H9 (cell line): Measurements from ENCODE around the gene METTL17. TPM values are rescaled to one million over a fixed set of nuclear protein-coding genes. Genes with fewer than 3 reads are reported as not detected.
A peak's percentile ranks its signal among the peaks of the same experiment; 100 is the strongest.

Source experiments
- DNase-seq: peaks from one replicate; pipeline ENCODE4 v3.0.0-alpha.2; 2017
- H2AFZ ChIP-seq: one replicate; pipeline ENCODE4 v1.6.1; 2013; ENCODE audit warnings: mild to moderate bottlenecking, low read length, control low read depth, moderate library complexity
- H2AK5ac ChIP-seq: 2 replicates; pipeline ENCODE4 v1.6.1; 2013; ENCODE audit warnings: low read length, control low read depth, mixed read lengths; ENCODE audit not compliant: insufficient read length
- H2BK120ac ChIP-seq: one replicate; pipeline ENCODE4 v1.6.1; 2013; ENCODE audit warnings: low read depth, mild to moderate bottlenecking, low read length, control low read depth, inconsistent platforms; ENCODE audit not compliant: poor library complexity, severe bottlenecking
- H2BK12ac ChIP-seq: 2 replicates; pipeline ENCODE4 v1.6.1; 2013; ENCODE audit warnings: low read length, control low read depth, mixed read lengths, low read depth; ENCODE audit not compliant: insufficient read length
- H2BK15ac ChIP-seq: 2 replicates; pipeline ENCODE4 v1.6.1; 2013; ENCODE audit warnings: low read depth, low read length, control low read depth
- H2BK20ac ChIP-seq: one replicate; pipeline ENCODE4 v1.6.1; 2013; ENCODE audit warnings: low read depth, mild to moderate bottlenecking, low read length, control low read depth, inconsistent platforms; ENCODE audit not compliant: poor library complexity, severe bottlenecking
- H2BK5ac ChIP-seq: 2 replicates; pipeline ENCODE4 v1.6.1; 2013; ENCODE audit warnings: low read length, control low read depth, mixed read lengths; ENCODE audit not compliant: insufficient read length
- H3K14ac ChIP-seq: 2 replicates; pipeline ENCODE4 v1.6.1; 2013; ENCODE audit warnings: low read length, control low read depth; ENCODE audit not compliant: insufficient read depth
- H3K18ac ChIP-seq: 2 replicates; pipeline ENCODE4 v1.6.1; 2013; ENCODE audit warnings: low read depth, mild to moderate bottlenecking, mixed read lengths, low read length, control low read depth; ENCODE audit not compliant: insufficient read length
- H3K23ac ChIP-seq: 2 replicates; pipeline ENCODE4 v1.6.1; 2013; ENCODE audit warnings: low read length, control low read depth, mixed read lengths, low read depth; ENCODE audit not compliant: insufficient read length
- H3K23me2 ChIP-seq: 2 replicates; pipeline ENCODE4 v1.6.1; 2013; ENCODE audit warnings: low read depth, mild to moderate bottlenecking, mixed read lengths, low read length, control low read depth; ENCODE audit not compliant: insufficient read length, poor library complexity, severe bottlenecking
- H3K27ac ChIP-seq: 2 replicates; pipeline ENCODE4 v1.5.1; 2013; ENCODE audit warnings: low read length, control low read depth, mixed read lengths, low read depth; ENCODE audit not compliant: insufficient read length
- H3K27me3 ChIP-seq: 2 replicates; pipeline ENCODE4 v1.6.1; 2013; ENCODE audit warnings: low read length, control low read depth, inconsistent platforms; ENCODE audit not compliant: insufficient read depth
- H3K4ac ChIP-seq: 2 replicates; pipeline ENCODE4 v1.6.1; 2013; ENCODE audit warnings: low read depth, mild to moderate bottlenecking, control low read depth, inconsistent platforms, low read length, moderate library complexity
- H3K4me1 ChIP-seq: 2 replicates; pipeline ENCODE4 v1.6.1; 2013; ENCODE audit warnings: low read length, control low read depth, inconsistent platforms; ENCODE audit not compliant: insufficient read depth
- H3K4me2 ChIP-seq: 2 replicates; pipeline ENCODE4 v1.6.1; 2013; ENCODE audit warnings: low read length, control low read depth, mixed read lengths; ENCODE audit not compliant: insufficient read length, insufficient read depth
- H3K56ac ChIP-seq: 2 replicates; pipeline ENCODE4 v1.6.1; 2013; ENCODE audit warnings: low read depth, mild to moderate bottlenecking, mixed read lengths, low read length, control low read depth; ENCODE audit not compliant: insufficient read length
- H3K79me1 ChIP-seq: 2 replicates; pipeline ENCODE4 v1.6.1; 2013; ENCODE audit warnings: low read depth, mild to moderate bottlenecking, moderate library complexity, low read length, control low read depth, inconsistent platforms; ENCODE audit not compliant: insufficient read depth, poor library complexity, severe bottlenecking
- H3K79me2 ChIP-seq: 2 replicates; pipeline ENCODE4 v1.6.1; 2013; ENCODE audit warnings: low read length, control low read depth, inconsistent platforms; ENCODE audit not compliant: insufficient read depth
- H3K9ac ChIP-seq: 2 replicates; pipeline ENCODE4 v1.6.1; 2013; ENCODE audit warnings: low read length, control low read depth, mixed read lengths; ENCODE audit not compliant: insufficient read length; ENCODE audit errors: extremely low read depth
- H3K9me3 ChIP-seq: one replicate; pipeline ENCODE4 v1.6.1; 2013; ENCODE audit warnings: low read depth, low read length, inconsistent platforms; ENCODE audit not compliant: control insufficient read depth
- H3T11ph ChIP-seq: one replicate; pipeline ENCODE4 v1.6.1; 2013; ENCODE audit warnings: mild to moderate bottlenecking, low read length, control low read depth, inconsistent platforms
- H4K20me1 ChIP-seq: one replicate; pipeline ENCODE4 v1.6.1; 2013; ENCODE audit not compliant: control insufficient read depth, insufficient read length, insufficient read depth
- H4K5ac ChIP-seq: 2 replicates; pipeline ENCODE4 v1.6.1; 2013; ENCODE audit warnings: low read depth, mild to moderate bottlenecking, mixed read lengths, low read length, control low read depth; ENCODE audit not compliant: insufficient read length
- H4K8ac ChIP-seq: replicated peaks from 2 replicates; pipeline ENCODE4 v1.6.1; 2013; ENCODE audit warnings: low read length, control low read depth, mixed read lengths, low read depth; ENCODE audit not compliant: insufficient read length
- H4K91ac ChIP-seq: 2 replicates; pipeline ENCODE4 v1.6.1; 2013; ENCODE audit warnings: low read depth, mild to moderate bottlenecking, moderate library complexity, mixed read lengths, low read length, control low read depth; ENCODE audit not compliant: insufficient read length
- H3K27ac Mint-ChIP-seq, 3 experiments: 2 replicates in 2 of 3; 3 replicates in 1 of 3; pipeline ENCODE4 v1.8.0; 2020 to 2021; ENCODE audit warnings: mixed read lengths in 3 of 3, mild to moderate bottlenecking in 1 of 3, moderate library complexity in 1 of 3
- H3K27me3 Mint-ChIP-seq: 2 replicates; pipeline ENCODE4 v1.8.0; 2021; ENCODE audit warnings: low read depth, mild to moderate bottlenecking, moderate library complexity, mixed read lengths
- H3K36me3 Mint-ChIP-seq, 3 experiments: 2 replicates in 2 of 3; 3 replicates in 1 of 3; pipeline ENCODE4 v1.8.0; 2020 to 2021; ENCODE audit warnings: low read depth in 3 of 3, mixed read lengths in 3 of 3; ENCODE audit not compliant: insufficient read depth in 1 of 3
- H3K4me1 Mint-ChIP-seq, 2 experiments: 2 replicates each; pipeline ENCODE4 v1.8.0; 2020; ENCODE audit warnings: mixed read lengths in 2 of 2
- H3K4me3 Mint-ChIP-seq, 2 experiments: 2 replicates in 1 of 2; 3 replicates in 1 of 2; pipeline ENCODE4 v1.8.0; 2020 to 2021; ENCODE audit warnings: mild to moderate bottlenecking in 2 of 2, mixed read lengths in 2 of 2, moderate library complexity in 1 of 2
- H3K9me3 Mint-ChIP-seq, 2 experiments: 2 replicates in 1 of 2; 3 replicates in 1 of 2; pipeline ENCODE4 v1.8.0; 2020; ENCODE audit warnings: mild to moderate bottlenecking in 2 of 2, mixed read lengths in 2 of 2, moderate library complexity in 1 of 2
- WGBS: extraction: QIAGEN DNeasy Blood & Tissue Kit; methylation state at CpG from one replicate; pipeline ENCODE4 v1.1.7; 2013; ENCODE audit warnings: missing lambda C conversion rate, low lambda C conversion rate, mixed read lengths; ENCODE audit not compliant: insufficient read length; ENCODE audit errors: extremely low coverage; 5-methylcytosine and 5-hydroxymethylcytosine counted together
- total RNA-seq: library from RNA; stranded (reverse); gene quantifications from 2 replicates; pipeline ENCODE4 v1.2.1, GENCODE V29; 2021
- TF ChIP-seq, protein P1 (sequence below): fragments of 200-600 bp; sonication (generic); conservative IDR thresholded peaks from 3 replicates; pipeline ENCODE4 v1.8.0; 2021; ENCODE audit warnings: antibody characterized with exemption, mild to moderate bottlenecking

Gene METTL17
- total RNA-seq, 1 experiment from 2014 or later, result 81.4 TPM

DNA sequence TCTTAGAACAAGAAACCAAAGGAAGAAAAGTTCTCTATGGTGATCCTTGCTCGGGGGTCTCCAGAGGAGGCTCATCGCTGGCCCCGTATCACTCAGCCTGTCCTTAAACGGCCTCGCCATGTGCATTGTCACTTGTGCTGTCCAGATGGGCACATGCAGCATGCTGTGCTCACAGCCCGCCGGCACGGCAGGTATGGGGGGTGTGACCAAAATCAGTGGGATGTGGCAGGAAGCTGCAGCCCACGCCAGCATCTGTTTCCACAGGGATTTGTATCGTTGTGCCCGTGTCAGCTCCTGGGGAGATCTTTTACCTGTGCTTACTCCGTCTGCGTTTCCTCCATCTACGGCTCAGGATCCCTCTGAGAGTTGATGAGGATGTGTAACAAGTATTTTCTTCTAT lies 6.7 kb downstream of the METTL17 start:
- no peak overlapping the region for H4K91ac ChIP-seq

More for the DNA sequence above, 6.7 kb downstream of the METTL17 start:
- no peaks in the 10 kb centered on the region for H3K27me3 ChIP-seq
- no peak for DNase-seq
- H2BK120ac ChIP-seq, result no peak overlapping the region
- H3K27ac Mint-ChIP-seq, result peak overlapping the region in 1 of 3 experiments; percentile 38; a peak in 1 of 7 replicates
- H3K9me3 Mint-ChIP-seq, result no peaks in the 10 kb centered on the region
- no peaks in the 10 kb centered on the region for H3K79me2 ChIP-seq
- no peak overlapping the region for H2AFZ ChIP-seq
- H3K27ac ChIP-seq, result no peak overlapping the region
- no peak overlapping the region for H2BK12ac ChIP-seq
- H3K4me3 Mint-ChIP-seq, result no peak overlapping the region
- no peak overlapping the region for H3T11ph ChIP-seq
- no peak overlapping the region for H3K56ac ChIP-seq
- H3K4me1 ChIP-seq, result no peaks in the 10 kb centered on the region
- no peak overlapping the region for H4K8ac ChIP-seq
- peaks cover 19% of the 10 kb centered on the region in 2 experiments for H3K4me1 Mint-ChIP-seq
- no peak overlapping the region for H2BK5ac ChIP-seq
- no peak overlapping the region for H3K18ac ChIP-seq
- no peak overlapping the region for H2BK20ac ChIP-seq
- H2BK15ac ChIP-seq, result no peak overlapping the region
- no peak overlapping the region for H3K14ac ChIP-seq
- H3K4ac ChIP-seq, result no peak overlapping the region
- H3K23ac ChIP-seq, result no peak overlapping the region
- WGBS, result no CpG with 5 or more reads among the region's 14 CpGs
- H3K79me1 ChIP-seq, result no peaks in the 10 kb centered on the region
- H2AK5ac ChIP-seq, result no peak overlapping the region
- H3K4me2 ChIP-seq, result no peak overlapping the region
- TF ChIP-seq, protein P1, sequence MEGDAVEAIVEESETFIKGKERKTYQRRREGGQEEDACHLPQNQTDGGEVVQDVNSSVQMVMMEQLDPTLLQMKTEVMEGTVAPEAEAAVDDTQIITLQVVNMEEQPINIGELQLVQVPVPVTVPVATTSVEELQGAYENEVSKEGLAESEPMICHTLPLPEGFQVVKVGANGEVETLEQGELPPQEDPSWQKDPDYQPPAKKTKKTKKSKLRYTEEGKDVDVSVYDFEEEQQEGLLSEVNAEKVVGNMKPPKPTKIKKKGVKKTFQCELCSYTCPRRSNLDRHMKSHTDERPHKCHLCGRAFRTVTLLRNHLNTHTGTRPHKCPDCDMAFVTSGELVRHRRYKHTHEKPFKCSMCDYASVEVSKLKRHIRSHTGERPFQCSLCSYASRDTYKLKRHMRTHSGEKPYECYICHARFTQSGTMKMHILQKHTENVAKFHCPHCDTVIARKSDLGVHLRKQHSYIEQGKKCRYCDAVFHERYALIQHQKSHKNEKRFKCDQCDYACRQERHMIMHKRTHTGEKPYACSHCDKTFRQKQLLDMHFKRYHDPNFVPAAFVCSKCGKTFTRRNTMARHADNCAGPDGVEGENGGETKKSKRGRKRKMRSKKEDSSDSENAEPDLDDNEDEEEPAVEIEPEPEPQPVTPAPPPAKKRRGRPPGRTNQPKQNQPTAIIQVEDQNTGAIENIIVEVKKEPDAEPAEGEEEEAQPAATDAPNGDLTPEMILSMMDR, result no peak
- no peaks in the 10 kb centered on the region for H3K9me3 ChIP-seq
- H3K9ac ChIP-seq, result no peak overlapping the region
- H4K20me1 ChIP-seq, result no peaks in the 10 kb centered on the region
- H3K36me3 Mint-ChIP-seq, result peaks cover 32 to 55% (median 50%) of the 10 kb centered on the region in 3 experiments; a peak in 6 of 7 replicates
- H3K27me3 Mint-ChIP-seq, result no peaks in the 10 kb centered on the region; the same call in 1 of the 2 replicates
- H3K23me2 ChIP-seq, result no peaks in the 10 kb centered on the region
- H4K5ac ChIP-seq, result no peak overlapping the region
